GM23248 (cell line): ENCODE measurements around the gene TLK2.

Experiments used
- EZH2 ChIP-seq: fragments of 200-600 bp; sonication (generic); IDR thresholded peaks from 2 replicates; pipeline ENCODE4 v1.6.1; 2018; ENCODE audit warnings: antibody characterized with exemption, mild to moderate bottlenecking; ENCODE audit not compliant: insufficient read depth, poor library complexity, severe bottlenecking
- EZH2phosphoT487 ChIP-seq: fragments of 200-600 bp; sonication (generic); IDR thresholded peaks from 2 replicates; pipeline ENCODE4 v1.6.1; 2018; ENCODE audit warnings: antibody characterized with exemption, moderate library complexity, mild to moderate bottlenecking, low read depth; ENCODE audit not compliant: insufficient read depth

DNA sequence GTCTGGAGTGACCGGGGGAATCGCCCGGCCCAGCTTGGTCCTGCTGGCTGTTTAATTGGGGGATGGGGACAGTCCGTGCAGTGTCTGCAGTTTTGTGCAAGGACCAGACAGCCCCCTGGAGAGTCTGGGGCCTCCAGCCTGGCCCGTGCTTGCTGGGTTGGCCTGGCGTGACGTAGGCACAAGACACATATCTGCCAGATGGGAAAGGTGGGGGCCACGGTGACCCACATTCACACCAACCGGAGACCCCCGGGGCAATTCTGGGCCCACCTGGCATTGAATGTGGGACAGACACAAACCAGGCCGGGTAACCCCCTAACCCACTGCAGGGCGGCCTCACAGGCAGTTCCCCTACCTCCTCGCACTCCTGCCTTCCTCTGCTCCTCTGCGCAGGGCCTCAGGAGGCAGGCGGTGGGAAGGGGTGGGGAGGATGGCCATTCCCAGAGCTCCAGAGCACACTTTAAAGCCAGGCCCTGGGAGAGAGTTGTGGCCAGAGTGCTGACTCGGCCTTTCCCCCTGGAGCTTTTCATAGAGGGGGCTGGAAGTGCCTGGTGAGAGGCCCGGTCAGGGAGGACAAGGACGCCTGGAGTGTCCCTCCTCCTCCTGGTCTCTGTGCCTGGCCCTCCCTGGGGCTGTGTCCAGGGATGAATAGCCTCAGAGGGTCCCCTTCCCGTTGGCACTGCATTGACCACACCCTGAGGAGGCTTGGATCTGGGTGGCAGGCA is 150.4 kb downstream of the TLK2 start:
- TF ChIP-seq EZH2, result no peak
- no peak for TF ChIP-seq EZH2phosphoT487
